OCI-LY1 (cell line): ENCODE data around the gene NKPD1.

ENCODE experiments used
- H2AFZ ChIP-seq: fragments of 200-600 bp; sonication (generic), shearing (Covaris generic); 2 replicates; pipeline ENCODE4 v1.6.0; 2014; ENCODE audit warnings: antibody characterized with exemption, mild to moderate bottlenecking, low read length
- H3F3A ChIP-seq: fragments of 200-600 bp; sonication (generic), shearing (Covaris generic); 2 replicates; pipeline ENCODE4 v1.6.0; 2014; ENCODE audit warnings: mild to moderate bottlenecking, antibody characterized with exemption, low read length, moderate library complexity; ENCODE audit not compliant: insufficient read depth
- H3K27ac ChIP-seq: fragments of 200-600 bp; sonication (generic); 2 replicates; pipeline ENCODE4 v1.5.1; 2014; ENCODE audit warnings: low read length, mixed run types, mild to moderate bottlenecking, low read depth; ENCODE audit not compliant: poor library complexity, severe bottlenecking
- H3K27me3 ChIP-seq: fragments of 200-600 bp; sonication (generic); 2 replicates; pipeline ENCODE4 v1.6.0; 2014; ENCODE audit warnings: antibody characterized with exemption, mild to moderate bottlenecking, low read length, moderate library complexity; ENCODE audit not compliant: insufficient read depth
- H3K36me3 ChIP-seq: fragments of 200-600 bp; sonication (generic); 2 replicates; pipeline ENCODE4 v1.6.1; 2014; ENCODE audit warnings: mild to moderate bottlenecking, antibody characterized with exemption, low read length, moderate library complexity, mixed read lengths; ENCODE audit not compliant: insufficient read depth
- H3K4me1 ChIP-seq: fragments of 200-600 bp; sonication (generic); 2 replicates; pipeline ENCODE4 v1.5.1; 2014; ENCODE audit warnings: mild to moderate bottlenecking, low read length, moderate library complexity; ENCODE audit not compliant: insufficient read depth, severe bottlenecking
- H3K4me2 ChIP-seq: fragments of 200-600 bp; sonication (generic), shearing (Covaris generic); 2 replicates; pipeline ENCODE4 v1.6.1; 2014; ENCODE audit warnings: low read length
- H3K4me3 ChIP-seq: fragments of 200-600 bp; sonication (generic); 2 replicates; pipeline ENCODE4 v1.5.1; 2014; ENCODE audit warnings: low read length, low read depth, mild to moderate bottlenecking, mixed read lengths; ENCODE audit not compliant: poor library complexity, severe bottlenecking
- H3K79me2 ChIP-seq: fragments of 200-600 bp; shearing (Covaris generic); 2 replicates; pipeline ENCODE4 v1.6.1; 2016; ENCODE audit warnings: mixed run types, low read length, mixed read lengths; ENCODE audit not compliant: insufficient read depth
- H3K9ac ChIP-seq: fragments of 200-600 bp; sonication (generic), shearing (Covaris generic); 2 replicates; pipeline ENCODE4 v1.6.1; 2014; ENCODE audit warnings: mild to moderate bottlenecking, low read length, mixed read lengths
- H3K9me2 ChIP-seq: fragments of 200-600 bp; sonication (generic), shearing (Covaris generic); 2 replicates; pipeline ENCODE4 v1.6.1; 2014; ENCODE audit warnings: low read depth, mild to moderate bottlenecking, low read length, mixed read lengths
- H3K9me3 ChIP-seq: fragments of 200-600 bp; shearing (Covaris generic); 2 replicates; pipeline ENCODE4 v1.6.1; 2014; ENCODE audit warnings: low read length, mixed read lengths
- H4K20me1 ChIP-seq: fragments of 200-600 bp; sonication (generic), shearing (Covaris generic); 2 replicates; pipeline ENCODE4 v1.6.0; 2016; ENCODE audit warnings: mild to moderate bottlenecking, low read length; ENCODE audit not compliant: insufficient read depth
- CTCF ChIP-seq: fragments of 200-600 bp; sonication (generic), shearing (Covaris generic); IDR thresholded peaks from 2 replicates; pipeline ENCODE4 v1.5.1; 2017; ENCODE audit warnings: mild to moderate bottlenecking, antibody characterized with exemption, low read length, moderate library complexity, mixed read lengths
- EZH2 ChIP-seq: fragments of 200-600 bp; sonication (generic), shearing (Covaris generic); IDR thresholded peaks from 2 replicates; pipeline ENCODE4 v1.8.0; 2017; ENCODE audit warnings: borderline replicate concordance, mixed run types, mild to moderate bottlenecking, antibody characterized with exemption, low read length, moderate library complexity, mixed read lengths

Gene NKPD1

GRCh38 chr19:45147835-45148676 lies 12.7 kb downstream of the NKPD1 start:
- Histone ChIP-seq H3K9me3 (no peaks in the 10 kb centered on the region), H3K36me3 (peaks cover 19% of the 10 kb centered on the region), H3K4me2 (no peak overlapping the region), H3K4me3 (no peak overlapping the region), H4K20me1 (no peaks in the 10 kb centered on the region), H3K27ac (no peak overlapping the region), H3K27me3 (no peaks in the 10 kb centered on the region), H3K4me1 (no peaks in the 10 kb centered on the region), H2AFZ (no peak overlapping the region), H3K9me2 (no peaks in the 10 kb centered on the region), H3K9ac (no peak overlapping the region), H3F3A (no peaks in the 10 kb centered on the region), H3K79me2 (no peaks in the 10 kb centered on the region)
- TF ChIP-seq CTCF (peak; percentile 13; the same call in 1 of the 2 replicates), EZH2 (no peak)

GRCh38 chr19:45146741-45147205 lies 14.0 kb downstream of the NKPD1 start:
- Histone ChIP-seq H3K79me2 (no peaks in the 10 kb centered on the region), H3K4me3 (no peak overlapping the region), H3K36me3 (peaks cover 31% of the 10 kb centered on the region), H3K9me2 (no peaks in the 10 kb centered on the region), H3K4me2 (no peak overlapping the region), H2AFZ (no peak overlapping the region), H3K27me3 (no peaks in the 10 kb centered on the region), H3K4me1 (no peaks in the 10 kb centered on the region), H3K9ac (no peak overlapping the region), H3F3A (no peaks in the 10 kb centered on the region), H4K20me1 (no peaks in the 10 kb centered on the region), H3K9me3 (no peaks in the 10 kb centered on the region), H3K27ac (no peak overlapping the region)
- TF ChIP-seq EZH2 (no peak), CTCF (no peak)

GRCh38 chr19:45146251-45146650 lies 14.5 kb downstream of the NKPD1 start:
- Histone ChIP-seq H3K9ac (no peak overlapping the region), H2AFZ (no peak overlapping the region), H3K27ac (no peak overlapping the region), H3K36me3 (peaks cover 36% of the 10 kb centered on the region), H3K9me3 (no peaks in the 10 kb centered on the region), H3K79me2 (no peaks in the 10 kb centered on the region), H3K9me2 (no peaks in the 10 kb centered on the region), H3K4me1 (no peaks in the 10 kb centered on the region), H3F3A (no peaks in the 10 kb centered on the region), H3K4me3 (no peak overlapping the region), H3K27me3 (no peaks in the 10 kb centered on the region), H3K4me2 (no peak overlapping the region), H4K20me1 (no peaks in the 10 kb centered on the region)
- TF ChIP-seq CTCF (no peak), EZH2 (no peak)
